ENCODE measurements around the gene MYO5A.
A peak's percentile ranks its signal among the peaks of the same experiment; 100 is the strongest.

The MYO5A gene

DNA sequence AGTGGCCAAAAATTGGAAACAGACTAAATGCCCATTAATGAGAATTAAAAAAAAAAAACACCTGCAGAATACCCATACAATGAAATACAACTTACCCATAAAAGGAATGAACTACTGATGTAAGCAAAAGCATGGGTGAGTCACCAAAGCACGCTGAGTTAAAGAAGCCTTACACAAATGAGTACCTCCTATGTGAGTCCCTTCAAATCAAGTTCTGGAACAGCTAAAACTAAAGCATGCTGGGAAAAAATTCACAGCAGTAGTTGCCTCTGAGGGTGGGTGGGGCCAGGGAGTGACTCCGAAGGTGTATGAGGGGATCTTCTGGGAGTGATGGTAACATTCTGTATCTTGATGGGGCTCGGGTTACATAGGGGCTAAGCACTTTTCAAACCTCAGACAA, 244.5 kb downstream of the MYO5A start:
- no peak for DNase-seq

DNA sequence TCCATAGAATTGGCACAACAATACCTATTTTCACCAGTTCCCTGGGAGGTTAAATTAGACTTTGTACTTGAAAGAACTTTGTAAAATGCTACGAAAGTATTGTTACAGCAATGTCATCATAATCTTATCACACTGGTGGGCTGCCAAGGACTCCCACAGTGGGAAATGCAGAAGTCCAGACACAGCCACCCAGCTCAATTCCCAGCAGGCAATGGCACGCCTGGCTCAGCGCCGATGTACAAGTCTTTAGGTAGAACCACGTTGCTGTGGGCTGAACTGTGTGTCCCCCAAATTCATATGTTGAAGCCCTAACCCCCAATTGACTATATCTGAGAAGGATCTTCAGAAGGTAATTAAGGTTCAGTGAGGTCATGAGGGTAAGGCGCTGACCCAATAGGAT, 245.4 kb downstream of the MYO5A start:
- DNase-seq: no peak

GRCh38 chr15:52282418-52282817, 246.3 kb downstream of the MYO5A start:
- DNase-seq: no peak

DNA sequence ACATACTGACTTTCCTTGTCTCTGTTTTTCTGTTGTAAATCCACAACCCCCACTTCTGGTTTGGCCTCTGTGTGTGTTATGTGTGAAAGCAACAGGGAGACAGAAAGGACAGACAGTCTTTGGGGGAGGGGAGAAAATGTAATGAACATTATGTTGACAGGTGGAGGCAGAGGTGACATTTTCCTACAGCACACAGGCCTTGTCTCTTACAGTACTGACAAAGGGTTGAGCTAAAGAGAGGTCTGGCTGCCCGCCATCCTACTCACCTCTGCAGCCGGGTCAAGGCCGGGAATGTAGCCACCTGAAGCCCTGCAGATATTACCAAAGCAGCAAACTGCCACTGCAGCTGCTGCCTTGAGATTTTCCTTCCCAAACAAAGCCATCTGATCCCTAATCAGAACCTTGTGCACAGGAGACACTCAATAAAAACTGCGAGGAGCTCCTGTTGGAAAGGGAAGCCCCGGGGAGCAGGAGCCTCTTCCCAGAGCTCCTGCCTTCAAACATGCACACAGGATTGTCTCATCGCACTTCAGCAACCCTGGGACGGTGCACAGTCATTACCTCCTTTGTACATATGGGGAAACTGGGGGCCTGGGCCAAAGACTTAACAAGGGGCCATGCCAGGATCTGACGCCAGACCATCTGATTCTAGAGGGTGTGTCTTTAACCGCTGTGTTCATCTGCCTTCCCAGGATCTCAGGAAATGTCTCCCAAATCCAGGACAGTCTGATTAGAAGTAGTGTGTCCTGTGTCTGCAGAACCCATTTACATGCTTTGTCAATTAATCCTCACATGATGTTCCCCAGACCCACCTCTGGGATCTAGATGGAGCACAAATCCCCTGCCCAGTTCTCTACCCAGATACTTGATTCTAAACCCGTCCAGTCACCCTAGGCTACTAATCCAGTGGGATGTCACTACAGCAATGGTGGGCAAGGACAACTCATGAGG, 247.3 kb downstream of the MYO5A start:
- no peak for DNase-seq

GRCh38 chr15:52280326-52281084, 248.2 kb downstream of the MYO5A start:
- no peak for DNase-seq

DNA sequence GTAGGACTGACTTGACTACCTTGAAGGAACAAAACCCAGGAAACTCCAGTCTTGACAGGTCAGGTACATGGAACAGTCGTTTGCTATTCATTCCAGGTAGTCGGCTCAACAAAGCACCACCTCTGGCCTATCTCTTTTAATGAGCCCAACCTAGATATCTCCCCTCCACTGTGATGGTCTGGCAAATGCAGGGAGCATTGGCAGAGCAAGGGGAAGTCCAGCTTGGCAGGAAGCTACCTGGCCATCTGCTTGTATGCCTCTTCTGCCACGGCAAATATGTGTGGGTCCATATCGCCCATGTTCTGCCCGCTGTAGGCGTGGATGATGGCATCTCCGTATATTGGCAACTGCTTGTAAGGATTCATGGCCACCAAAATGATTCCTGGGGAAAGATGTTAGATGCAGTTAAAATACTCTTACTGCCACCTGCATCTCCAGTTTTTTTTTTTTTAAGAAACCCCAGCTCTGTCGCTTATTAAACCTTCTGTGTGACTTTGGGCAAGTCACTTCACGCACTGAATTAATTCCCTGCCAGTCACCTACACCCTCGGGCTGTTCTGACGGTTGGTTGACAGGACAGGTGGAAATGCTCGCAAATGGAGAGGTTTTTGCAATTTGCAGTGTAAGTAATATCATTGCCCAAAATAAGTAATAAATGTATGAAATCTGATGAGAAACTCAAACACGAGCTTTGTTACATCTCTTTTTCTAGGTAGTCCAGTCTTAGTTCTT, 249.9 kb downstream of the MYO5A start:
- DNase-seq: no peak

DNA sequence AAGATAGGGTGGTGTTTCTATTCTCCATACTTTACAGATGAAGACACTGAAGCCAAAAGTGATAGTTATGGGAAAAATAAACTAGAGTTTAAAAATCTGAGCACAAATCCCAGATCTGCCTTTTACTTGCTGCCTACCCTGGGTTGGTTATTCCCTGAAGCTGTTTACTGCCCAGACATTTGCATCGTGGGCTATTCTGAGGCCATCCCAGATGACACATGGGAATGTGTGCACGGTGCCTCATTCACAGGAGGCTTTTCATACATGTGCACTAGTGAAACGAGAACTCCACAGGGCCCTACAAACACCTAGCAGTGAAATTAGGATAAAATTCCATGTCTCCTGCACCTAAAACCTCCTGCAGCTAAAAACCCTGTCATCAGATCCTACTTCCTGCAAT, 250.5 kb downstream of the MYO5A start:
- no peak for DNase-seq

GRCh38 chr15:52277575-52277974, 251.1 kb downstream of the MYO5A start:
- no peak for DNase-seq

GRCh38 chr15:52276256-52276770, 252.4 kb downstream of the MYO5A start:
- no peak for DNase-seq

DNA sequence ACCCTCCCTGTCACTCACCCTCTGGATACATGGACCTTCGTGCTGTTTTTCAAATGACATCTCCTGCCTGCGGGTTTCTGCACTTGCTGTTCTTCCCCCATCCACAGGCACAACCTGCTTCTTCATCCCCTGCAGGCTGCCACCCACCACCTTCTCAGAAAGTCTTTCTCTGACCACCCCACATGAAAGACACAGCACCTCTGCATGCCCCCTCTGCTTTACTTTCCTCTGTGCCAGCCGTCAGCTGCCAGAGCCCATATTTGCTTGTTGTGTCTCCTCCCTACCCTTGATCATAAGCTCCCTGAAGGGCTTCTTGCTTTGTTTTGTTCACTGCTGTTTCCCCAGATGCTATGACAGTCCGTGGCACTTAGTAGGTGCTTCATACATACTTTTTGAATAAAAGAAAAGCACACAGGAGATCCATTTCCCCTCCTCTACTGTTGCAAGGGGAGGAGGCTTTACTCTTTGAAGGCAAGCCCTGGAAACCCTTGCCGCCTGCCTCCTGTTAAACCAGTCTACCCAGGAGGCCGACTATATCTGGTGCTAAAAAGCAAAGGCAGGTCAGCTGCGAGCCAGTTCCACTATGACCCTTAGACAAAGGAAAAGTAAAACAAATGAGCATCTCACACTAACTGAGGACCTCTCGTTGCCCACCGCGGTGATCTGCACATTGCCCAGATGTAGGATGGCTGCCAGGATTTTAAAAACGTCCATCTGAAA, 265.0 kb downstream of the MYO5A start:
- no peak for DNase-seq

- no peak for DNase-seq
Measured at GRCh38 chr15:52262364-52262763, 266.3 kb downstream of the MYO5A start.

GRCh38 chr15:52261498-52262242, 267.0 kb downstream of the MYO5A start:
- DNase-seq: no peak

- no peak for DNase-seq
Measured at GRCh38 chr15:52261026-52261425, 267.7 kb downstream of the MYO5A start.

DNA sequence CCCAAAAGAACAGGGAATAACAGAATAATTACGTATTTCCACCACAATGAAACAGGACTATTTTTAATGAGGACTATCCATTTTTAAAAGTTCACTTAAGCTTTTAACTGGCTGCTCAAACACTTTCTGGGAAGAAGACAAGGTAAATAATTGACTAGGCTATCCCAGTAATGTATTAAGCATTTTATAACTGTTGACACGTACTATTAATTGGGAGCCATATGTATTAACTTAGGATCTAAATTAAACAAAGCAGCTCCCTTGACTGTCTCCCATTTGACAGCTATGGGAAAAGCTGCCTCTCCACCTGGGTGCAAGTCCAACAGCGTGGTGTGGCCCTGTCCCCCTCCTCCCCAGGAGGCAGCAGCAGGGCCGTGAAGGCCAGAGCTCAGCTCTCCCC, 269.2 kb downstream of the MYO5A start:
- no peak for DNase-seq

DNA sequence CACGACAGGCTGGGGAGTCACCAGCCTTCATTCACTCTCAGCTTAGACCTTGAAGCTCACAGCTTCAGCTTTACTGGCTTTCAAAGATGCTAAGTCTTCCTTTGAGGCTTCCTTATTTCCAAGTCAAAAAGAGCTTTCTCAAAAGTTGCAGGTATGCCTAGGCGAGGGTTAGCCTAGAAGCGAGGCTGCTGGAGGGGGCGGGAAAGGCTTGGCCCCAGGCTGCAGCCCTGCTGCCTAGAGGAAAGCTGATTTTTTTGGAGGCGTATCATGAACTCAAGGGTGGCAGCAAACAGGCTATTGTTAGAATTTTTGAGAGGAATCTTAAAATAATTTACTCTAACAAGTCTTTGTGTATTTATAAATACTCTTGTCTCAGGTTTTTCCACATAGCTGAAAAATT, 270.2 kb downstream of the MYO5A start:
- no peak for DNase-seq

GRCh38 chr15:52257734-52258062, 271.0 kb downstream of the MYO5A start:
- peak; percentile 31 for DNase-seq

Measured in NCI-H1092 (cell line).